OCI-LY7 (cell line): ENCODE measurements around the gene C15orf62.

Experiments used
- CTCF ChIP-seq: fragments of 200-600 bp; sonication (generic); conservative IDR thresholded peaks from 2 replicates; pipeline ENCODE4 v1.5.1; 2014; ENCODE audit warnings: mild to moderate bottlenecking, antibody characterized with exemption, low read length, moderate library complexity, mixed read lengths
- EZH2phosphoT487 ChIP-seq: fragments of 200-600 bp; sonication (generic); IDR thresholded peaks from 2 replicates; pipeline ENCODE4 v1.6.1; 2018; ENCODE audit warnings: low read depth, borderline replicate concordance, mild to moderate bottlenecking, mixed run types, antibody characterized with exemption, low read length, moderate library complexity, mixed read lengths

- TF ChIP-seq CTCF (no peak), EZH2phosphoT487 (no peak)
Measured at GRCh38 chr15:40789119-40789518, 19.3 kb downstream of the C15orf62 start.
